GM20000 (cell line): Measurements from ENCODE around the gene AMPH.
"Not testable (repeated sequence)": the region's sequence is repeated elsewhere in the genome, so short reads cannot be mapped to it uniquely, and the experiment has no call there.

ENCODE experiments used
- DNase-seq: peaks from one replicate; pipeline ENCODE4 v3.0.0; 2012; ENCODE audit warnings: low spot score
- TF ChIP-seq, protein P1 (sequence below): IDR thresholded peaks from 2 replicates; pipeline ENCODE4 v1.5.1; 2012; ENCODE audit warnings: mild to moderate bottlenecking, control low read depth; ENCODE audit errors: extremely low read depth, missing control alignments

The AMPH gene

DNA sequence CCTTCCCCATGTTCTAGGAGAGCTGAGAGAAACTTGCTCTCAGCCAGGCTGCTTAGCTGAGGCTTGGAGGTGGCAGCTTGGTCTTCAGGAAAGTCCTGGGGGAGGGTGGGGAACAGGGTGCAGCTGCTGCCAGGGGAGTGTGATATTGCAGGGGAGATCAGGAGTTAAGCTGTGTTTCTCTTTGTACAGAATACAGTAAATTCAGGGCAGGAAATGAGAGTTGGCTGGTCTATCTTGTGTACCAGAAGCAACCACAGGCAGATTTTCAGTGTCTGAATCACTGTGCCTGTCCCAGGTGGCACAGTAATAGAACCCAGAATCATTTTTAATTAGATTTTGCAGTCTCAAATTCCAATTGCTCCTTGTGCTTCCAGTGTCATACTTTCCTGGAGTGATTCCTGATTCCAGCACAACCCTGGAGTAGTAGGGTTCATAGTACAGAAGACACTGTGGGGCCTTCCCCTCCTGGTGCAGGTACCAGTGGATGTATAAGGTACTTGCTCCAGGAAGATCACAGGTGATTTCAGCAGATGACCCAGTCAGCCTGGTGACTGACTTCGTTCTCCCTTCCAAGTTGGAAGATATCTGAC is 263.8 kb downstream of the AMPH start:
- TF ChIP-seq, protein P1, sequence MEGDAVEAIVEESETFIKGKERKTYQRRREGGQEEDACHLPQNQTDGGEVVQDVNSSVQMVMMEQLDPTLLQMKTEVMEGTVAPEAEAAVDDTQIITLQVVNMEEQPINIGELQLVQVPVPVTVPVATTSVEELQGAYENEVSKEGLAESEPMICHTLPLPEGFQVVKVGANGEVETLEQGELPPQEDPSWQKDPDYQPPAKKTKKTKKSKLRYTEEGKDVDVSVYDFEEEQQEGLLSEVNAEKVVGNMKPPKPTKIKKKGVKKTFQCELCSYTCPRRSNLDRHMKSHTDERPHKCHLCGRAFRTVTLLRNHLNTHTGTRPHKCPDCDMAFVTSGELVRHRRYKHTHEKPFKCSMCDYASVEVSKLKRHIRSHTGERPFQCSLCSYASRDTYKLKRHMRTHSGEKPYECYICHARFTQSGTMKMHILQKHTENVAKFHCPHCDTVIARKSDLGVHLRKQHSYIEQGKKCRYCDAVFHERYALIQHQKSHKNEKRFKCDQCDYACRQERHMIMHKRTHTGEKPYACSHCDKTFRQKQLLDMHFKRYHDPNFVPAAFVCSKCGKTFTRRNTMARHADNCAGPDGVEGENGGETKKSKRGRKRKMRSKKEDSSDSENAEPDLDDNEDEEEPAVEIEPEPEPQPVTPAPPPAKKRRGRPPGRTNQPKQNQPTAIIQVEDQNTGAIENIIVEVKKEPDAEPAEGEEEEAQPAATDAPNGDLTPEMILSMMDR = no peak
- DNase-seq = no peak

DNA sequence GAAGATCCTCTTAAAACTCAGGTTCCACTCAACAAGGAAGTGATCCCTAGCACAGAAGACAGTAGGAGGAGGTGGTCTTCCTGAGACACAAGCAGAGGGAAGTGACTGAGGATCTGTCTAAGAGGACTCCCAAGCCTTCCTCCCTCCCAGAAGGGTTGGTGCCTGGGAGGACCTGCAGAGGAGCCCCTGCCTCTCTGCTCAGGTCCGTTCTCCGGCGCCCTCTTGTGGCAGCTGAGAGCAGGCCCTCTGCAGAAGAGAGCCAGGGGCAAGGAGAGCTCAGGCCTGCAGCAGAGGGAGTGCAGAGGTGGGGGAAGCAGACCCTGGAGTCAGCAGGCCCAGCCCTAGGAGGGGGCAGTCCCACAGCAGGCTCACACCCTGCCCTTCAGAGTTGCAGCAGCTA is 267.8 kb downstream of the AMPH start:
- TF ChIP-seq, protein P1 = peak; percentile 76
- peak; percentile 35 for DNase-seq

DNA sequence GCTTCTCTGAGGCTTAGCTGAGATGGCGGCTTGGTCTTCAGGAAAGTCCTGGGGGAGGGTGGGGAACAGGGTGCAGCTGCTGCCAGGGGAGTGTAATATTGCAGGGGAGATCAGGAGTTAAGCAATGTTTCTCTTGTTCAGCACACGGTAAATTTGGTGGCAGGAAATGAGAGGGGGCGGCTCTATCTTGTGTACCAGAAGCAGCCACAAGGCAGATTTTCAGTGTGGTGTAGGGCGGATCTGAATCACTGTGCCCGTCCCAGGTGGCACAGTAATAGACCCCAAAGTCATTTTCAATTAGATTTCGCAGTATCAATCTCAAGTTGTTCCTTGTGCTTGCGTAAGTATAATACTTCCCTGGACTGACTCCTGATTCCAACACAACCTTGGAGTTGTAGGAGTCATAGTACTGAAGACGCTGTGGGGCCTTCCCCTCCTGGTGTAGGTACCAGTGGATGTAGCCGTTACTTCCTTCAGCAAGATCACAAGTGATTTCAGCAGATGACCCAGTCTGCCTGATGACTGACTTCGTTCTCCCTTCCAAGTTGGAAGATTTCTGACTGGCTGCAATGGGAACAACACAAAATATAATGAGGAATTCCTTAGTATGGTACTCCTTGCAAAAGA is 268.4 kb downstream of the AMPH start:
- DNase-seq = not testable (repeated sequence)

DNA sequence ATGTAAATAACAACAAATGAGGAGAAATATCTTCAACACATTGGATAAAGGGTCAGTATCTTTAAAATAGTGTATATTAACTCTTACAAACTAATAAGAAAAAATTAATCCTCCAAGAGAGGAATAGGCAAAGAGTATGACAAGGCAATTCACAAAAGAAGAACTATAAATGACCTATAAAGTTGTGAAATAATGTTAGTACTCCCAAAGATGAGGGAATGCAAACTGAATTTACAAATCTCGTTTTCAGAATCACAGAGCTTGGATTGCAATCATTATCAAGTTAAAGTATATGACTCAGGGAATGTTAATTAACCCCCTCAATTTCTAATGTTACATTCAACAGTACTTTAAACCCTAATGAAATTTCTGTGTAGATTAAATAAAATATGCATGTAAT is 270.4 kb downstream of the AMPH start:
- no peak for DNase-seq
- TF ChIP-seq, protein P1 = no peak

DNA sequence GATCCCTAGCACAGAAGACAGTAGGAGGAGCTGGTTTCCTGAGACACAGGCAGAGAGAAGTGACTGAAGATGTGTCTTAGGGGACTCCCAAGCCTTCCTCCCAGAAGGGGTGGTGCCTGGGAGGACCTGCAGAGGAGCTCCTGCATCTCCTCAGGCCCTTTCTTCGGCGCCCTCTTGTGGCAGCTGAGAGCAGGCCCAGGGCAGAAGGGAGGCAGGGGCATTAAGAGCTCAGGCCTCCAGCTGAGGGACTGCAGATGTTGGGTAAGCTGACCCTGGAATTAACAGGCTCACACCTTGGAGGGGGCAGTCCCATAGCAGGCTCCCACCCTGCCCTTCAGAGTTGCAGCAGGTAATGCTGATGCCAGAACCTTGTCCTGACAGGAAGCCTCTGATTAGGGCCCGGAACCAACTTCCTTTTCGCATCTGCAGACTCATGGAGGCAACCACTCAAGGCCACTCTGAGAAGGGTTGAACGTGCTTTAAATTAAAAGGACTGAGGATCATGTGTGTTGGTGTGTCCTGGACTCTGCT is 272.0 kb downstream of the AMPH start:
- not testable (repeated sequence) for DNase-seq
- TF ChIP-seq, protein P1 = peak; percentile 34

DNA sequence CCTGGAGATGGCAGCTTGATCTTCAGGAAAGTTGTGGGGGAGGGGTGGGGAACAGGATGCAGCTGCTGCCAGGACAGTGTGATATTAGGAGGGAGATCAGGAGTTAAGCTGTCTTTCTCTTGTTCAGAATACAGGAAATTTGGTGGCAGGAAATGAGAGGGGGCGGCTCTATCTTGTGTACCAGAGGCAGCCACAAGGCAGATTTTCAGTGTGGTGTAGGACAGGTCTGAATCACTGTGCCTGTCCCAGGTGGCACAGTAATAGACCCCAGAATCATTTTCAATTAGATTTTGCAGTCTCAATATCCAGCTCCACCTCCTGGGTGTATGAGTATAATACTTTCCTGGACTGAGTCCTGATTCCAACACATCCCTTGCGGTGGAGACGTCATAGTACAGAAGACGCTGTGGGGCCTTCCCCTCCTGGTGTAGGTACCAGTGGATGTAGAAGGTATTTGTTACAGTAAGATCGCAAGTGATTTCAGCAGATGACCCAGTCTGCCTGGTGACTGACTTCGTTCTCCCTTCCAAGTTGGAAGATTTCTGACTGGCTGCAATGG is 272.8 kb downstream of the AMPH start:
- DNase-seq = not testable (repeated sequence)

DNA sequence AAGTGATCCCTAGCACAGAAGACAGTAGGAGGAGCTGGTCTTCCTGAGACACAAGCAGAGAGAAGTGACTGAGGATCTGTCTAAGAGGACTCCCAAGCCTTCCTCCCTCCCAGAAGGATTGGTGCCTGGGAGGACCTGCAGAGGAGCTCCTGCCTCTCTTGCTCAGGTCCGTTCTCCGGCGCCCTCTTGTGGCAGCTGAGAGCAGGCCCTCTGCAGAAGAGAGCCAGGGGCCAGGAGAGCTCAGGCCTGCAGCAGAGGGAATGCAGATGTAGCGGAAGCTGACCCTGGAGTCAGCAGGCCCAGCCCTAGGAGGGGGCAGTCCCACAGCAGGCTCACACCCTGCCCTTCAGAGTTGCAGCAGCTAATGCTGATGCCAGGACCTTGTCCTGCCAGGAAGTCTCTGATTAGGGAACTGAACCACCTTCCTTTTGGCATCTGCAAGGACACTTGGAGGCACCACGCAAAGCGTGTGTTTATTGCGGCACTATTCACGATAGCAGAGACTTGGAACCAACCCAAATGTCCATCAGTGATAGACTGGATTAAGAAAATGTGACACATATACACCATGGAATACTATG is 276.8 kb downstream of the AMPH start:
- TF ChIP-seq, protein P1 = peak; percentile 49
- not testable (repeated sequence) for DNase-seq

DNA sequence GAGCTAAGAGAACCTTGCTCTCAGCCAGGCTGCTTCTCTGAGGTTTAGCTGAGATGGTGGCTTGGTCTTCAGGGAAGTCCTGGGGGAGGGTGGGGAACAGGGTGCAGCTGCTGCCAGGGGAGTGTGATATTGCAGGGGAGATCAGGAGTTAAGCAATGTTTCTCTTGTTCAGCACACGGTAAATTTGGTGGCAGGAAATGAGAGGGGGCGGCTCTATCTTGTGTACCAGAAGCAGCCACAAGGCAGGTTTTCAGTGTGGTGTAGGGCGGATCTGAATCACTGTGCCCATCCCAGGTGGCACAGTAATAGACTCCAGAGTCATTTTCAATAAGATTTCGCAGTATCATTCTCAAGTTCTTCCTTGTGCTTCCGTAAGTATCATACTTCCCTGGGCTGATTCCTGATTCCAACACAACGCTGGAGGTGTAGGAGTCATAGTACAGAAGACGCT is 277.7 kb downstream of the AMPH start:
- DNase-seq = not testable (repeated sequence)

DNA sequence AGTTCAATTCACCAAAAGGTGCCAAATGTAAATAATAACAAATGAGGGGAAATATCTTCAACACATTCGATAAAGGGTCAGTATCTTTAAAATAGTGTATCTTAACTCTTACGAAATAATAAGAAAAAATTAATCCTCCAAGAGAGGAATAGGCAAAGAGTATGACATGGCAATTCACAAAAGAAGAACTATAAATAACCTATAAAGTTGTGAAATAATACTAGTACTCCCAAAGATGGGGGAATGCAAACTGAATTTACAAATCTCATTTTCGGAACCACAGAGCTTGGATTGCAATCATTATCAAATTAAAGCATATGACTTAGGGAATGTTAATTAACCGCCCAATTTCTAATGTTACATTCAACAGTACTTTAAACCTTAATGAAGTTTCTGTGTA is 279.6 kb downstream of the AMPH start:
- no peak for DNase-seq

DNA sequence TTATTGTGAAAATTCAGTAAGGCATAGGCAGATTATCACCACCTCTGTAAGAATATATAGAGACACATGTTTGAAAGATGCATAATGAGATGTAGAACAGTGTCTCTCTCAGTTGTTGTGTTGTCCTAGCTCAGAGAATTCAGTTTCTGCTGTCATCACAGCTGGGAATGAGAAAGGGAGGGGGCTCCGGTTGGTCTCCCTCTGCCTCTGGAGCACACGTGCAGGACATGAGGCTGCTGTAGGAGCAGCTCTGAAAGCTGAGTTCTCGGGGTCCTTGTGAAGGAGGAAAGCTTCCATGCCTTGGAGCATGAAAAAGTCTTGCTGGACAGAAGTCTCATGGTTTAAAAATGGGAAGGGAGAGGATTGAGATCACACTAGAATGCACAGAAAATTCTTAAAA is 280.4 kb downstream of the AMPH start:
- DNase-seq = not testable (repeated sequence)

More for the DNA sequence above, 279.6 kb downstream of the AMPH start:
- TF ChIP-seq, protein P1 = no peak
